NB4 (cell line): ENCODE measurements around the gene MSH3.

ENCODE experiments used
- CTCF ChIP-seq: IDR thresholded peaks from one replicate; pipeline ENCODE4 v1.5.1; 2012; ENCODE audit warnings: low read depth, low read length
- POLR2A ChIP-seq: IDR thresholded peaks from 2 replicates; pipeline ENCODE4 v1.6.1; 2011; ENCODE audit warnings: mild to moderate bottlenecking; ENCODE audit not compliant: insufficient read length; ENCODE audit errors: extremely low read depth
- TF ChIP-seq, protein P1 (sequence below): IDR thresholded peaks from 2 replicates; pipeline ENCODE4 v1.6.1; 2011; ENCODE audit warnings: low read depth, low read length

DNA sequence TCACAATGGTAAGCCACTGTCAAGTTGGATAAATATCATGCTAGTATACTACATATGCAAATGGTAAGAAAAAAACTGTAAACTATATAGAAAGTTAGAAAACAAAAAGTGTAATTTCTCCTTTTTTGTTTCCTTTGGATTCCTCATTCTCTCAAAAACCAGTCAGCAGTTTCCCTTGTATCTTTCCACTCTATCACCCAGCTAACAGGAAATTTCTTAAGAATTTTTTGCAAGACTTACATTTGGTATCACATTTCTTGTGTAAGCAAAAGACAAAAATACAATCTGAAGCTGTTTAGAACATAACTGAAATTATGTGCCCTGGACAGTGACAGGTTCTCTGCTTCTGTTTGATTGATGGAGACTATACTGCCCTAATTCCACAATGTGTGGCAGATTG is 25.2 kb upstream of the MSH3 start:
- no peak for TF ChIP-seq CTCF
- TF ChIP-seq POLR2A = no peak
- TF ChIP-seq, protein P1, sequence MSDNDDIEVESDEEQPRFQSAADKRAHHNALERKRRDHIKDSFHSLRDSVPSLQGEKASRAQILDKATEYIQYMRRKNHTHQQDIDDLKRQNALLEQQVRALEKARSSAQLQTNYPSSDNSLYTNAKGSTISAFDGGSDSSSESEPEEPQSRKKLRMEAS = no peak
